Activated naive CD4-positive, alpha-beta T cell treated with anti-CD3 and anti-CD28 coated beads for 36 hours (primary cell): Measurements from ENCODE around the gene ARHGAP18. TPM values are rescaled to one million over a fixed set of nuclear protein-coding genes. Genes with fewer than 3 reads are reported as not detected.

Experiments
- CTCF ChIA-PET: fragments of 350-600 bp; sonication (Branson Sonifier 250); formaldehyde crosslinking; loops from one replicate; lab custom pipeline; 2021; ENCODE audit warnings: antibody characterized with exemption; lab: Charles Lee
- DNase-seq: peaks from one replicate; pipeline ENCODE4 v3.0.0-alpha.2; 2020
- H3K27ac Mint-ChIP-seq: one replicate; pipeline ENCODE4 v1.8.0; 2021; ENCODE audit warnings: mild to moderate bottlenecking, mixed read lengths
- H3K27me3 Mint-ChIP-seq: one replicate; pipeline ENCODE4 v1.8.0; 2021; ENCODE audit warnings: low read depth, mixed read lengths
- H3K36me3 Mint-ChIP-seq: one replicate; pipeline ENCODE4 v1.8.0; 2021; ENCODE audit warnings: low read depth, mixed read lengths
- H3K4me1 Mint-ChIP-seq: one replicate; pipeline ENCODE4 v1.8.0; 2021; ENCODE audit warnings: low read depth, mixed read lengths
- H3K4me3 Mint-ChIP-seq: one replicate; pipeline ENCODE4 v1.8.0; 2021; ENCODE audit warnings: mild to moderate bottlenecking, moderate library complexity, mixed read lengths
- H3K9me3 Mint-ChIP-seq: one replicate; pipeline ENCODE4 v1.8.0; 2021; ENCODE audit warnings: mixed read lengths
- intact Hi-C: fragments of 100-400 bp; cut with micrococcal nuclease; formaldehyde crosslinking; loops from one replicate; pipeline ENCODE4 v1.15.1; 2023
- total RNA-seq, 2 experiments: library from RNA; stranded (reverse); gene quantifications; one replicate each; pipeline ENCODE4 v1.2.3, GENCODE V29; 2021

ARHGAP18 gene
- total RNA-seq, 2 experiments from 2014 or later = 3.2 to 3.7 TPM

DNA sequence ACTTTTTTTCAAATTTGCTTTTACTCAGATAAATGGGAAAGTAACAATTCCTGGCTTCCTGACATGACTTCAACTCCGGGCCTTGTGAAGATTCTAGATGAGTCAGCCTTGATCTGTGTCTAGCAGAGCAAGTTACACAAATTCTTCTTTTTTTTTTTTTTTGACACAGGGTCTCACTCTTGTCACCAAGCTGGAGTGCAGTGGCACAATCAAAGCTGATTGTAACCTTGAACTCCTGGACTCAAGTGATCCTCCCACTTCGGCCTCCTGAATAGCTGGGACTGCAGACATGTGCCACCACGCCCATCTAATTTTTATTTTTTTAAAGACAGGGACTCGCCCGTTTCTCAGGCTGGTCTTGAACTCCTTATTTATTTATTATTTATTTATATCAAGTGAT lies 7.3 kb upstream of the ARHGAP18 start:
- Mint-ChIP-seq H3K27ac (no peak overlapping the region), H3K4me3 (no peak overlapping the region), H3K9me3 (no peaks in the 10 kb centered on the region), H3K27me3 (no peaks in the 10 kb centered on the region), H3K4me1 (peaks cover 3% of the 10 kb centered on the region), H3K36me3 (no peaks in the 10 kb centered on the region)
- intact Hi-C loops = no loop called here
- no peak for DNase-seq
- CTCF ChIA-PET = no interaction called here

DNA sequence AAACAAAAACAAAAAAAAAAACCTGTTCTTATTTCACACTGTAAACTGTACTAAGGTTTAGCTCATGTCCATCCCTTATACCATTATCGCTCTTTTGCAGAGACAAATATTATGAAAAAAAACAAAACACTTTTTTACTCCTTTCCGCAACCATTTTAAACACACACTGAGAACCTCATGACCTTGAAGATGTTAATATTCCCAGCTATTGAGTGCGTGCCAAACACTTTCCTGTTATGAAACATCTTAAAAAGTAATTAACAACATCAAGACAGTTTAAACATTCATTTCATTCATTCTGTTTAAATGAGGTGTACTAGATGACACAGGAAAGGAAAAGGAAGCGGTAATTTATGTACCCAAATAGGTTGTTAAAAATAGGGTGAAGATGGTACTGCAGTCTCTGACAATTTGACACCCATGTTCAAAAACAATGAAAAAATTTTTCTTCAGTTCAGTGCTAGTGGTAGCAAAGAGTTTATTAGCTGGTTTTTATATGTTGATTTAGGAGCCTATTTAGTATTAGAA lies 3.9 kb upstream of the ARHGAP18 start:
- no peaks in the 10 kb centered on the region for H3K9me3 Mint-ChIP-seq
- H3K27ac Mint-ChIP-seq = no peak overlapping the region
- no peak for DNase-seq
- peaks cover 3% of the 10 kb centered on the region for H3K27me3 Mint-ChIP-seq
- H3K4me1 Mint-ChIP-seq = peaks cover 15% of the 10 kb centered on the region
- no peaks in the 10 kb centered on the region for H3K36me3 Mint-ChIP-seq
- CTCF ChIA-PET = interaction anchor here (1.4 kb wide), 1 partner anchor 14 kb away, joined by 3 read pairs; no protein-coding TSS in a partner anchor
- intact Hi-C loops = no loop called here
- H3K4me3 Mint-ChIP-seq = no peak overlapping the region

DNA sequence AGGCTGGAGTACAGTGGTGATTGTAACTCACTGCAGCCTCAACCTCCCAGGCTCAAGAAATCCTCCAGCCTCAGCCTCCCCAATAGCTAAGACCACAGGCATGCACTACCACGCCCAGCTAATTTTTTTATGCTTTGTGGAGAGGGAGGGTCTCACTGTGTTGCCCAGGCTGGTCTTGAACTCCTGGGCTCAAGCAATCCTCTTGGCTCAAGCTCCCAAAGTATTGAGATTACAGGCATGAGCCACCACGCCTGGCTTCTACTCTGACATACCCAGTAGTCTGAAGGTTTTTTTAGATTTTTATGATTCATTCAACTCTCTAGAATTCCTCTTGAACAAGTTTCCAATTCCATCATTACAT lies 1.3 kb upstream of the ARHGAP18 start:
- CTCF ChIA-PET = interaction anchor here (0.6 to 0.7 kb wide), 2 partner anchors 28 to 40 kb away, joined by 3 to 4 read pairs; no protein-coding TSS in a partner anchor
- Mint-ChIP-seq H3K4me1 (peaks cover 16% of the 10 kb centered on the region), H3K27me3 (peaks cover 3% of the 10 kb centered on the region), H3K36me3 (no peaks in the 10 kb centered on the region), H3K27ac (no peak overlapping the region), H3K9me3 (no peaks in the 10 kb centered on the region), H3K4me3 (peak overlapping the region; percentile 32)
- no peak for DNase-seq
- intact Hi-C loops = no loop called here

DNA sequence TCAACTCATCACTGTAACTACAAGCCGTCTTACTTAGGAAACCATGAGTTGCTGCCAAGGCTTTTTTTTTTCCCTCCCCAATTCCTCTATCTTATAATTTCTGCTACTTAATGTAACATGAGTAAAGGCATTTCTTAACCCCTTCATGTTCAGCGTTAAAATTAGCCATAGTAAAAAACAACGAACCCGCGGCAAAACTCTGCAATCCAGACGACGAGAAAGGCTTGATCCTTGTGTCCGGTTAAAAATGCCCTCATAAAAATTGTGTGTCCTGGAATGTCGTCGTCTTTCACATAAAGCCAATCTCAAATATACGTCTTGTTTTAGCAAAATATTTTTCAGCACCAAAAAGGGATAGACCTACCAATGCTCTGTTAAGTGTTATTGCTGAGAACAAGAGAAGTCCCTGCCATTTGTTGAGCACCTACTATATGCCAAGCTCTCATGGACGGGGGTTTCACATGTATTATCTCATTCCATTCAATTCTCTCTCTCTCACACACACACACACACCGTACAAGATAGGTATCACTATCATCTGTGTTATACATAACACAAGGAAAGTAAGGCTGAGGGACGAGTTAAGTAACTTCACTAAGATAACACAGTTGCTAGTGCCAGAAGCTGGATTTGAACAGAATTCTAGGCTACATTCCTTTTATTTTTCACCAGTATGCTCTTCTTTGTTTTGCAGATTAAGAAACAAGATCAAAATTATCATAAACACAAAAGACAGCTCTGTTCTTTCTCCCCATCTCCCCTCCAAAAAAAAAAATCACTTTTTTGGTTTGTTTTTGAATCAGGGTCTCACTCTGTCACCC lies 683 bp upstream of the ARHGAP18 start:
- peak overlapping the region; percentile 90 for H3K4me3 Mint-ChIP-seq
- no peaks in the 10 kb centered on the region for H3K36me3 Mint-ChIP-seq
- CTCF ChIA-PET = interaction anchor here (0.6 to 1.8 kb wide), 6 partner anchors 16 to 112 kb away, joined by 3 to 6 read pairs (median 4); no protein-coding TSS in a partner anchor

DNA sequence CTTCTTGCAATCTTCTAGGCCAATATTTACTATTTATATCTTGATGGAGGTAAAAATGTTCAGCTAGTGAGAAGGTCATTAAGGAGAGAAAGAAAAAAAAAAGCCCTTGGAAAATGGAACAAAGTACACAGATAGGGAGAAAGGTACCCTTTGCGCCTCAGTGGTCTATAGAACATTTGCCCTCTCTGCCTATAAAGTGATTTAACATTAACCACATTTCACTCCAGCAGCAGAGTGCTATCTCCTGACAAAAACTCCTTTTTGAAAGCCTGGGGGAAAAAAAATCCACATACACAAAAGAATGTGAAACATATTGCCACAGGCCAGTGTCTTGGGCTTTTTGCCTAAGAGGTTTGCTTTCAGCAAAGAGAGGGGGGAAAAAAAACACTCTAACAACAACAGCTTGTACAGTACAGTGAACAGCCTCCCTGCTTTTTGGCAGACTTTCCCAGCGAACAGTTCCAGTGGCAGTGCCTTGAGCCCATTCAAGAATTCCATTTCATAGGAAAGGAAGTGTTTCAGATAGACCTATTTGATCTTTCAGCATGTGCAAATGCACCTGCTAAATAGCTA lies 695 bp downstream of the ARHGAP18 start:
- H3K4me1 Mint-ChIP-seq = peaks cover 16% of the 10 kb centered on the region
- CTCF ChIA-PET = interaction anchor here (0.7 to 1.8 kb wide), 10 partner anchors 11 to 111 kb away, joined by 3 to 6 read pairs (median 4); no protein-coding TSS in a partner anchor
- DNase-seq = no peak
- intact Hi-C loops = loop anchor here (2.0 kb wide), 1 partner anchor 42 kb away; no protein-coding TSS in a partner anchor
- peaks cover 3% of the 10 kb centered on the region for H3K27me3 Mint-ChIP-seq
- H3K4me3 Mint-ChIP-seq = peak overlapping the region; percentile 90
- H3K36me3 Mint-ChIP-seq = no peaks in the 10 kb centered on the region
- no peak overlapping the region for H3K27ac Mint-ChIP-seq
- H3K9me3 Mint-ChIP-seq = no peaks in the 10 kb centered on the region

More for the DNA sequence above, 683 bp upstream of the ARHGAP18 start:
- H3K27me3 Mint-ChIP-seq = peaks cover 3% of the 10 kb centered on the region
- DNase-seq = no peak
- peaks cover 16% of the 10 kb centered on the region for H3K4me1 Mint-ChIP-seq
- intact Hi-C loops = loop anchor here (1.0 kb wide), 3 partner anchors 15 to 38 kb away; no protein-coding TSS in a partner anchor
- no peaks in the 10 kb centered on the region for H3K9me3 Mint-ChIP-seq
- H3K27ac Mint-ChIP-seq = no peak overlapping the region

DNA sequence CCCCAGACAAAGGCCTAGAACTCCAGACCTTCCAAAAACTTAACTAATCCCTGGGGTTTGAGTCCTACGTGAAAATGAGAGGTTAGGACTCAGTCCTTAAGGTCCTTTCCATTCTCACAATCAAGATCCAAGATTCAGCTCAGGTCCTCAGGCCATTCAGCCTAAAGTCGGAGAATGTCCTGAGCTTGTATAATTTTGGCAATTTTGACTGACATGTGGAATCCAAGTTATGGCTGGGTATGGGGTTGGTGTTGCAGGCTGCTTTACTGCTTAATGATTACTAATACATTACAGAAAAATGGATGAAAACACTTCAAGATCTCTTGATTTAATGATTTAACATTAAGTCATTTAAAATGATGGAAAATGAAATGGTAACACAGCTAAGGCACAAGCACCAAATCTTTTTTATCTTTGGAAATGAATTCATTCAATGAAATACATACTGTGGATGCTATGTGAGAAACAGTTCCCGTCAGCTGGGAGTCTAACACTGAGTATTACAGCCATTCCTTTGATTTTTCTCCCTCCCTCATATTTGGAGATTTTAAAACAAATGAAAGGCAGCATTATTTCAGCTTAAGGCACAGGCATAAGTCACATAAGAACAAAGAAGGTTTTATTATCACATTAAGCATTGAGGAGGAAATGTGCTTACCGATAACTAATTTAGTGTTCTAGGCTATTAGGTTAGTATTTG lies 1.3 kb downstream of the ARHGAP18 start:
- no peak for DNase-seq
- no peak overlapping the region for H3K27ac Mint-ChIP-seq
- no peaks in the 10 kb centered on the region for H3K36me3 Mint-ChIP-seq
- H3K4me3 Mint-ChIP-seq = peak overlapping the region; percentile 90
- intact Hi-C loops = loop anchor here (2.0 kb wide), 1 partner anchor 42 kb away; no protein-coding TSS in a partner anchor
- CTCF ChIA-PET = interaction anchor here (0.5 to 1.8 kb wide), 6 partner anchors 11 to 556 kb away, joined by 3 to 6 read pairs (median 4); no protein-coding TSS in a partner anchor
- peaks cover 16% of the 10 kb centered on the region for H3K4me1 Mint-ChIP-seq
- peaks cover 3% of the 10 kb centered on the region for H3K27me3 Mint-ChIP-seq
- no peaks in the 10 kb centered on the region for H3K9me3 Mint-ChIP-seq

DNA sequence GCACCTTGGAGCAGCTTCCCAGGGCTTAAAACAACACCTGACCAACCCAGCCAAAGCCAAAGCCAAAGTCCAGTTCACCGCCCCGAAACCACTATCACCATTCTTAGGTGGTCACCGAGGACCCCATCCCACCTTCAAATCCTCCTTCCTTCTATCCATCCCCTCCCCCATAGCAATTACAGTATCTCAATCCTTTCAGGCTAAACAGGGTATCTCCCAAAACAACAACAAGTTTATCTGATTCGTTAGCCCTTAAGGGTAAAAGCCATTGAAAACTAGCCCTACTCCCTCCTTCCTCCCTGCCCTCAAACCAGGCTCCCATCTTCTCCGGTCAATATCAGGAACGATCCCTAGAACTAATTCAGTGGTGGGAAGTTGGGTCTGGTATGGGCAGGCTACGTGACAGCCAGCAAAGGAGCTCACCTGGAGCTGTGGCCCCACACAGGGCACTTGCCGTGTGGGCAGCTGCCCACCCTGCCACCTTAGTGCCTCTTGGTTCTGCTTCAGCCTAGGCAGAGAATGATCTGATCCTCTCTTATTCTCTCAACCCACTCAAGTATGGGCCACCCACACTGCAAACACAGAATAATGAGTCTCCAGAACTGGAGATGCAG lies 2.0 kb downstream of the ARHGAP18 start:
- H3K4me1 Mint-ChIP-seq = peaks cover 16% of the 10 kb centered on the region
- DNase-seq = no peak
- H3K36me3 Mint-ChIP-seq = no peaks in the 10 kb centered on the region
- intact Hi-C loops = loop anchor here (2.0 kb wide), 1 partner anchor 43 kb away; no protein-coding TSS in a partner anchor
- H3K27me3 Mint-ChIP-seq = peaks cover 3% of the 10 kb centered on the region
- H3K27ac Mint-ChIP-seq = no peak overlapping the region
- no peak overlapping the region for H3K4me3 Mint-ChIP-seq
- H3K9me3 Mint-ChIP-seq = no peaks in the 10 kb centered on the region
- CTCF ChIA-PET = interaction anchor here (0.5 kb wide), 1 partner anchor 557 kb away, joined by 4 read pairs; no protein-coding TSS in a partner anchor

DNA sequence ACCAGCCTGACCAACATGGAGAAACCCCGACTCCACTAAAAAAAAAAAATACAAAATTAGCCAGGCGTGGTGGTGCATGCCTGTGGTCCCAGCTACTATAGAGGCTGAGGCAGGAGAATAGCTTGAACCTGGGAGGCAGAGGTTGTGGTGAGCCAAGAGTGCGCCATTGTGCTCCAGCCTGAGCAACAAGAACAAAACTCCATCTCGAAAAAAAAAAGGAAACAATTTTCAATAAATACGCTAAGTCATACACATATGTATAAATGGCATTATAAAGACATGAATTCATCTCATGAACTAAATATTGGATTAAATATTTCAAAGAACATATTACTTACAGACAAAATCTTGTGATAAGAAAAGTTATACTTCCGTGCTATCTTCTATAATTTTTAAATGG lies 2.9 kb downstream of the ARHGAP18 start:
- H3K4me1 Mint-ChIP-seq = peaks cover 16% of the 10 kb centered on the region

DNA sequence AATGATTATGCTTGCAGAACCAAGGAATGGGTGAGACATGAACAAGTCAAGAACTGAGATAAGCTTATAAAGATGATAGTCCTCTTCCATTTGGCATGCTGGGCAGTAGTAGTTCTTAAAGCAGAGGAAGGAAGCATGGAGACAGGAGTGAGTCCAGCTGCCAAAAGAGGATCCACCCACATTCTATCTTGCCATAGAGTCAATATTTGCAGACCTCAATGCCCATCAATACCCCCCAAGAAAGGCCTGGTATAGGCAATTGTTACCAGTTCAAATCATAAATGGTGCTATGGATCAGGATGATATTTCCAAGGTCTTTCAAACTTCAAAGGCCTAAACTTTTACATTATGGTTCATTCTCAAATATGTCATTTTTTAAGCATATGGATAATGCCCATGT lies 4.8 kb downstream of the ARHGAP18 start:
- intact Hi-C loops = no loop called here
- Mint-ChIP-seq H3K36me3 (no peaks in the 10 kb centered on the region), H3K4me3 (no peak overlapping the region), H3K9me3 (no peaks in the 10 kb centered on the region), H3K4me1 (peaks cover 12% of the 10 kb centered on the region), H3K27me3 (no peaks in the 10 kb centered on the region), H3K27ac (no peak overlapping the region)
- CTCF ChIA-PET = interaction anchor here (1.3 kb wide), 1 partner anchor 70 kb away, joined by 7 read pairs; no protein-coding TSS in a partner anchor
- DNase-seq = no peak

More for the DNA sequence above, 2.9 kb downstream of the ARHGAP18 start:
- Mint-ChIP-seq H3K27ac (no peak overlapping the region), H3K9me3 (no peaks in the 10 kb centered on the region), H3K27me3 (peaks cover 3% of the 10 kb centered on the region), H3K36me3 (no peaks in the 10 kb centered on the region), H3K4me3 (no peak overlapping the region)
- intact Hi-C loops = no loop called here
- DNase-seq = no peak
- CTCF ChIA-PET = no interaction called here

DNA sequence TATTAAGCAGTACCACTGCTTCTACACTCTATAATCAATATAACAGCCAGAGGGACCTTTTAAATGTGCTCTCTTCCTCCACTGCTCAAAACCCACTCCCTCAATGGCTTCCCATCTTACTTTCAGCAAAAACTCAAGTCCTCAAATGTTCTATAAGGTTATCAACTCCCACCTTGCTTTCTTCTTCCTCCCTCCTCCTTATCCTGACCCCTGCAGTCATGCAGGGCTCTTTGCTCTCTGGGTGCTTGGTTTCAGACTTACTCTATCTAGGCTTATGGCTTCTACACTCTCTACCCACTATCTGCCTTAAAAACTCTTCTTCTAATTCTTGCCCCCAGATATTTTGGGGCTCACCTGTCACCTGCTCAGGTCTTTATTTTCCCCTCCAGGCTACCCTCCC lies 5.3 kb downstream of the ARHGAP18 start:
- CTCF ChIA-PET = no interaction called here
- Mint-ChIP-seq H3K4me1 (peaks cover 9% of the 10 kb centered on the region), H3K36me3 (no peaks in the 10 kb centered on the region), H3K27me3 (no peaks in the 10 kb centered on the region), H3K9me3 (no peaks in the 10 kb centered on the region), H3K27ac (no peak overlapping the region), H3K4me3 (no peak overlapping the region)
- intact Hi-C loops = no loop called here
- no peak for DNase-seq

DNA sequence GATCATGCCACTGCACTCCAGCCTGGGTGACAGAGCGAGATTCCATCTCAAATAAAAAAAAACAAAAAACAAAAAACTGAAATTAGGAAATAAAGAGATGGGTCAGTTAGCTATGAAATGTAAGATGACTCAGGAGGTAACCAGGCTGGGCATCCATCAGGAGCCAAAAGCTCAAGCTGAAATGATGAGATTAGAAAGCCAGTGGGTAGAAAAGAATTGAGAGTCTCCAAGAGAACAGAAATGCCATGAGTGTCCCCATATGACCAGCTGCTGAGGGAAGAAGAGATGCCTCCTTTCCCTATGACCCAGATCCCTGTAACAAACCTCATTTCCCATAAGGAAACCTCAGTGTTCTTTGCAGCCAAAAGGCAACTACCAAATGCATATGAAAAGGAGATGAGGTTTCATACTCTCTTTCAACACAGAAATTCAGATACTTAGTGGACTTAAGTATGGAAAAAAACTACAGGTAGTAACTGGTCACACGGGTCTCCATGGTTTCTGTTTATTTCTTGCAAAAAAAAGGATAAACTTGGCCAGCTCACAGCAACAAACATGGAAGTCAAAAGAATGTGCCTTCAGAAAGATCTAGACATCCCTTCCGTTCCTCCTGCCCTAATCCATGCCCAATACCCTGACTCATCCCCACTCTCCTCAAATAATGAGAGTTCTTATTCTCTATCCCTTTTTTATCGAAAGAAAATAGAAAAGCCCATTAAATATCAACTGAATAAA lies 8.1 kb downstream of the ARHGAP18 start:
- intact Hi-C loops = no loop called here
- H3K9me3 Mint-ChIP-seq = no peaks in the 10 kb centered on the region
- peaks cover 1% of the 10 kb centered on the region for H3K4me1 Mint-ChIP-seq
- no peak overlapping the region for H3K4me3 Mint-ChIP-seq
- CTCF ChIA-PET = interaction anchor here (0.6 to 1.0 kb wide), 2 partner anchors 36 to 104 kb away, joined by 3 to 4 read pairs; no protein-coding TSS in a partner anchor
- H3K27me3 Mint-ChIP-seq = no peaks in the 10 kb centered on the region
- H3K36me3 Mint-ChIP-seq = no peaks in the 10 kb centered on the region
- no peak for DNase-seq
- H3K27ac Mint-ChIP-seq = no peak overlapping the region
